ENCODE measurements around the gene R3HDML.
"Not testable (repeated sequence)": the region's sequence is repeated elsewhere in the genome, so short reads cannot be mapped to it uniquely, and the experiment has no call there.

Gene R3HDML, protein sequence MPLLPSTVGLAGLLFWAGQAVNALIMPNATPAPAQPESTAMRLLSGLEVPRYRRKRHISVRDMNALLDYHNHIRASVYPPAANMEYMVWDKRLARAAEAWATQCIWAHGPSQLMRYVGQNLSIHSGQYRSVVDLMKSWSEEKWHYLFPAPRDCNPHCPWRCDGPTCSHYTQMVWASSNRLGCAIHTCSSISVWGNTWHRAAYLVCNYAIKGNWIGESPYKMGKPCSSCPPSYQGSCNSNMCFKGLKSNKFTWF

GRCh38 chr20:44336725-44337380 is at the start of gene R3HDML:
TSS of gene R3HDML (plus strand) at chr20:44337043. CDS start at chr20:44337158, 115 bp downstream.
- no peak for DNase-seq (ENCODE audit: low spot score)

GRCh38 chr20:44287272-44288097 is 49.4 kb upstream of the R3HDML start:
- no peak for DNase-seq (ENCODE audit: low spot score)

DNA sequence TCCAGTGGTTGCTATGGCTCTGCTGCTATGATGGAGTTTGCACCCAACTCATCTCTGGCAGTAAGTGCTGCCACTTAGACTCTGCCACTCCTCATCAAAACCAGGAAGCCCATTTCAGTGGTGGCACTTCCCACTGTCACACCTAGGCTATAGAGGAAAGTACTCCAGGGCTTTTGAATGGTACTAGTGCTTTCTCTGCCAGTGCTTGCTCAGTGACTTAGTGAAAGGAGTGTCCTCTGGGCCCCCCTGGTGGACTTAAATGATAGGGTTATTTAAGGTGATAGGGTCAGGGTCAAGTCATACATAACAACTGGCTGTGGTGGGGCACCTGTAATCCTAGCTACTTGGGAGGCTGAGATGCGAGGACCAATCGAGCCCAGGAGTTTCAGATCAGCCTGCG is 48.6 kb upstream of the R3HDML start:
- no peak for DNase-seq (ENCODE audit: low spot score)

DNA sequence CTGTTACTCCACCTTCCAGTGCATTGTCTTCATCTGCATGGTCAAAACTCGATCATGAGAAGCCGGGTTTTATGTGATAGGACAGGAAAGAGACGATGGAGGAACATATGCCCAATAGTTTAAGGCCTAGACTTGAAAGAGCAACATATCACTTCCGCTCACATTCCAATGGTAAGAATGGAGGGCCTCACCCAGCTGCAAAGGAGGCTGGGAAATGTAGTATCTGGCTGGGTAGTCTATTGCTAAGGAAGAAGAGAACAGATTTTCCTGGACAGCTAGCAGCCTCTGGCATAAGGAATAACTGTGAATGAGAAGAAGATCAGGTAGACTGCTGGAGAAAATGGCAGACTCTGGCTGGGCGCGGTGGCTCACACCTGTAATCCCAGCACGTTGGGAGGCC is 45.1 kb upstream of the R3HDML start:
- no peak for DNase-seq (ENCODE audit: low spot score)

DNA sequence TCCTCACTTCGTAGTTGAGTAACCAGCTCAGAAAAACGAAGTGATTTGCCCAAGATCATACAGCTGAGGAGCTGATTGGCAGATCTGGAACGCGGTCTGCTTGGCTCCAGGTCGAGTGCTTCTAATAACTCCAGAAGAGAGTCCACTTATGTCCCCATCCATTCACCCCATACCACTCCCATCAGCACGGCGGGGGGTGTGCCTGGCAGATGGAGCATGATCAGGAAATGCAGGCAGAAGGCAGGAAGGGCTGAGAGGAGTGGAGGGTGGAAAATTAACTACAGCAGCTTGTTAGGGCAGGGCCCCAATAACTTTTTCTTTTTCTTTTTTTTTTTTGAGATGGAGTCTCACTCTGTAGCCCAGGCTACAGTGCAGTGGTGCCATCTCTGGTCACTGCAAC is 40.8 kb upstream of the R3HDML start:
- no peak for DNase-seq (ENCODE audit: low spot score)

- DNase-seq (ENCODE audit: low spot score), result no peak
These were observed 39.1 kb upstream of the R3HDML start for GRCh38 chr20:44297721-44298120.

- not testable (repeated sequence) for DNase-seq (ENCODE audit: low spot score)
These were observed 37.8 kb upstream of the R3HDML start for GRCh38 chr20:44299011-44299535.

DNA sequence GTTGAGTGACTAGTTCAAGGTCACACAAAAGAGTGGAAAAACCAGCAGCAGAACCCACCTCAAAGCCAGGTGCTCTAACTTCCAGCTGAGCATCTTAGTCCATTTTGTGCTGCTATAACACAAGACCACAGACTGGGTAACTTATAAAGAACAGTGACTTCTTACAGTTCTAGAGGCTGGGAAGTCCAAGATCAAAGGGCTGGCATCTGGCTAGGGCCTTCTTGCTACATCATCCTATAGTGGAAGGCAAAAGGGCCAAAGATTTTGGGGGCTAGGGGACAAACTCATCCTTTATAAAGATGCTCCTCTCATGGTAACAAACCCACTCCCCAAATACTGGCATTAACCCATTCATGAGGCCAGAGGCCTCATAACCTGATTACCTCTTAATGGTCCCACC is 35.6 kb upstream of the R3HDML start:
- no peak for DNase-seq (ENCODE audit: low spot score)

DNA sequence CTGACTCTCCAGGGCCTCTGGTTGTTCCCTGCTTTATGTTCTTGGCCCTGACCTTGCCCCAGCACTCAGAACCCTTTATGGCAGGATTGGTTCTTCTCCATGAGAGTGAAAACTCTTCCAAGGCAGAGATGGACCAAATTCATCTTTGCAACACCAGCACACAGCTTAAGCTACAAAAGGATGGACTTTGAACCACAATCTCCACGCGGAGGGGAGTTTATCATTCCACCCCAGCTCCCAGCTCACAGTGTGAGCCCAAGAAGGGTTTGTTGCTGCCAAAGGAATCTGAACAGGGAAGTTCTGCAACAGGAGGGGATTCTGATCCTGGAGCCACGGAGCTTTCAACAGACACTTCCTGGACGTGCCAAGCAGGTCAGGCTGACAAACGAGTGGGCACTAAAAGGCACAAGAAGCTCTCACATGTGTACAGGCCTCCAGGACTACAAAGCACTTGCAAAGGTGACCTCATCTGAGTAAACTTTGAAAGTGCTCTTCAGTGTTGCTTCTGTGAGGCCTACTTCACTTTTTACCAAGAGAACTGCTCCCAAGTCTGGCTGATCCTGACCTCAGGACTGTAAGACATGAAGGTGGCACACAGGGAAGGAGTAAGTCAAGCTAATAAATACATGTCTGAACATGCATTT is 34.7 kb upstream of the R3HDML start:
- no peak for DNase-seq (ENCODE audit: low spot score)

- no peak for DNase-seq (ENCODE audit: low spot score)
These were observed 34.1 kb upstream of the R3HDML start for GRCh38 chr20:44302736-44303135.

- no peak for DNase-seq (ENCODE audit: low spot score)
These were observed 32.5 kb upstream of the R3HDML start for GRCh38 chr20:44304383-44304782.

DNA sequence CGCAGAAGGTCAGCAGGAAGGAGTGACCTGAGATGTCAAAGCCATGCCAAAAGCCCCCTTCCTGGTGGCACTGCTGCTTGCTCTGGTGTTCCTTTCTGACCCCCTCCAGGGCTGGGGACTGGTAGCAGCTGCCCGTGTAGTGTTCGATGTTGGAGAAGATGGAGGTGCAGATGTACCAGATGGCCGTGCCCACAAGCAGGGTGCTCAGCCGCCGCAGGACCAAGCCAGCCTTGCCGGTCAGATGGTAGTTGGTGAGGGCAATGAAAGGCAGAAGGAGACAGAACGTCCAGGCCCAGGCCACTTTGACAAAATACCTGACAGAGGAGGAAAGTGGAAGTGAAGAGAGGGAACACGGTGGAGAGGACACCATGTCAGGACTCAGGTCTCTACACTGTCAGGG is 29.9 kb upstream of the R3HDML start:
- no peak for DNase-seq (ENCODE audit: low spot score)

GRCh38 chr20:44309763-44310663 is 26.8 kb upstream of the R3HDML start:
- DNase-seq (ENCODE audit: low spot score), result peak; percentile 42

DNA sequence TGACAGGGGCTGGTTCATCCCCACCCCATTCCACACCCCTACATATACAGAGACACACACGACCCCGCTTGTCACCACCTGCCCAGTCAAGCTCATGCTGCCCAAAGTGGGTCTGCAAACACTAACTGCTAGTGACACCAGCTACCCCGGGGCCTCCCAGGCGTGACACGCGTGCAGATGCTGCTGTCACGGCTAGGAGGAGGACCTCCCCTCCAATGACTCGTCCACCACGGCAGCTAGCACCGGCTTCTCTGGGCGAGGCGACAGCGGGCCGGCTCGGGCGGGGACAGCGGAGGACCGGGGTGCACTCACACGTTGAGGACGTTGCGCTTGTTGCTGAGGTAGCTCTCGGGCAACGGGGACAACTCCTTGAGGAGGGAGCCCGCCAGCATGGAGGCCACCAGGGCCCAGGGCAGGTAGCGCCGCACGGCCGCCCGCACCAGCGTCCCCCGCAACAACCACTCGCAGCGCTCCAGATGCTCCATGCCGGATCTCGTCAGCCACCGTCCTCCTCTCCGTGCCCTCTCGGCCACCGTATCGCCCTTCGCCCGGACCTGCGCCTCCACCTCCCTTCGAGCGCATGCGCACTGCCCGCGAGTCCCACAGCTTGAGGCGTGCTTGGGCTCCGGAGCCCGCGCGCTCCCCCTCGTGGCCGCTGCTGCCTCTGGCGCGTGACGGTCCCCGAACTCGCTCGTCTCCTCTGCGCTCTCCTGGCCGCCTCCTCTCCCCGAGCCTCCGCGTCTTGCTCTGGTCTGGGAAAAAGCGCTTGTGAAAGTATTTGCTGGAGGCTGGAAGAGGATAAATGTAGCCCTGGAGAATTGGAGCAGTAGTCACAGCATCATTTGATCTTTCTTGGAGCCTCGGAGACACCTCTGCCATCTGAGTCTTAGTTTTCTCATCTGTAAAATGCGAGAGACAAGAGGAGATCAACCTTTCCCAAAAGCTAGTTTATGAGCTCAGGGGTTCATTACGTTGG is 25.9 kb upstream of the R3HDML start, which contains the start of gene FITM2:
Gene FITM2 (minus strand): TSS at position 539 of the 976 bp plus-strand sequence. CDS start 54 bp downstream, at position 485.
- peak; percentile 99 for DNase-seq (ENCODE audit: low spot score)

DNA sequence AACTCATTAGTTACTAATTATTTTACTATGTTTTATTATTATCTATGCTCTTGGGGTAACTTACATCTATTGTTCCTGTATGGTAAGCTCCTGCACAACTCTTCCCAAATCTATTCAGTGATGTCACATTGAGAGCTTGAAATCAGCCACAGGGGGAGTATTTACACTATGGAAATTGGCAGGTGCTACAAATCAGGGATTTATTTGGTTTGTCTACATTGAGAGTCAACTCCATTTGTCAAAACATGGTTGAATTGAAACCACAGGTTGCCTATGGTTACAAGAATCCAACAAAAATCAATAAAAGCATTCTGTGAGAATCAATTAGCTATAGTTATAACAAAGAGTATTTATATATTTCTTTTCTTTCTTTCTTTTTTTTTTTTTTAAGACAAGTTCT is 22.0 kb upstream of the R3HDML start:
- DNase-seq (ENCODE audit: low spot score), result no peak

GRCh38 chr20:44319839-44320422 is 16.9 kb upstream of the R3HDML start:
- DNase-seq (ENCODE audit: low spot score), result no peak

- DNase-seq (ENCODE audit: low spot score), result no peak
These were observed 12.5 kb upstream of the R3HDML start for GRCh38 chr20:44324343-44324742.

GRCh38 chr20:44326391-44327159 is 10.3 kb upstream of the R3HDML start:
- DNase-seq (ENCODE audit: low spot score), result no peak

DNA sequence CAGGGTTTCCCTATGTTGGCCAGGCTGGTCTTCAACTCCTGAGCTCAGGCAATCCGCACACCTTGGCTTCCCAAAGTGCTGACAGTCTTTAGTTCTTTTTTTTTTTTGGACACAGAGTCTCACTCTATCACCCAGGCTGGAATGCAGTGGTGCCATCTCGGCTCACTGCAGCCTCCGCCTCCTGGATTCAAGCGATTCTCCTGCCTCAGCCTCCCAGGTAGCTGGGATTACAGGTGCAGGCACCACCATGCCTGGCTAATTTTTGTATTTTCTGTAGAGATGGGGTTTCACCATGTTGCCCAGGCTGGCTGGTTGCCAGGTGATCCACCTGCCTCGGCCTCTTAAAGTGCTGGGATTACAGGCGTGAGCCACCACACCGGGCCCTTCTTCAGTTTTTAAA is 9.1 kb upstream of the R3HDML start:
- not testable (repeated sequence) for DNase-seq (ENCODE audit: low spot score)

All from D341Med (cell line).